GM12878 (cell line): ENCODE measurements around the gene PPP4R4.

Experiments
- ATF7 ChIP-seq: fragments of 450-650 bp; IDR thresholded peaks from 2 replicates; pipeline ENCODE4 v1.6.1; 2016; ENCODE audit warnings: low read depth, mild to moderate bottlenecking
- BHLHE40 ChIP-seq, 2 experiments: fragments of 450-650 bp in 1 of 2; IDR thresholded peaks; 2 replicates each; pipeline ENCODE4 v1.6.1; 2011 to 2017; ENCODE audit warnings: low read depth in 2 of 2, borderline replicate concordance in 1 of 2, improper control_type of control experiment in 1 of 2, low read length in 1 of 2, mild to moderate bottlenecking in 1 of 2
- CBX5 ChIP-seq: sonication (generic); IDR thresholded peaks from 2 replicates; pipeline ENCODE4 v1.6.1; 2016; ENCODE audit warnings: low read depth, moderate library complexity, mild to moderate bottlenecking, inconsistent platforms
- DPF2 ChIP-seq: fragments of 450-650 bp; IDR thresholded peaks from 2 replicates; pipeline ENCODE4 v1.6.1; 2017; ENCODE audit warnings: mild to moderate bottlenecking
- GATAD2B ChIP-seq: fragments of 450-650 bp; conservative IDR thresholded peaks from 2 replicates; pipeline ENCODE4 v1.6.1; 2017; ENCODE audit warnings: low read depth, mild to moderate bottlenecking, moderate library complexity
- MYC ChIP-seq: IDR thresholded peaks from 2 replicates; pipeline ENCODE4 v1.6.1; 2011; ENCODE audit warnings: mild to moderate bottlenecking, low read length, moderate library complexity, inconsistent platforms; ENCODE audit not compliant: insufficient read depth, insufficient replicate concordance, insufficient read length, severe bottlenecking
- NR2F1 ChIP-seq: fragments of 450-650 bp; conservative IDR thresholded peaks from 2 replicates; pipeline ENCODE4 v1.6.1; 2017; ENCODE audit warnings: mild to moderate bottlenecking
- POLR2A ChIP-seq: IDR thresholded peaks from 2 replicates; pipeline ENCODE4 v1.6.1; 2011; ENCODE audit warnings: low read depth, mild to moderate bottlenecking, low read length
- RAD51 ChIP-seq: fragments of 450-650 bp; IDR thresholded peaks from 2 replicates; pipeline ENCODE4 v1.6.1; 2016; ENCODE audit warnings: moderate library complexity, mild to moderate bottlenecking, inconsistent platforms
- SMAD5 ChIP-seq: IDR thresholded peaks from 2 replicates; pipeline ENCODE4 v1.6.1; 2016; ENCODE audit warnings: antibody characterized with exemption, low read depth
- SP1 ChIP-seq: IDR thresholded peaks from one replicate; pipeline ENCODE4 v1.6.1; 2011; ENCODE audit warnings: low read depth, low read length
- TAF1 ChIP-seq: IDR thresholded peaks from 2 replicates; pipeline ENCODE4 v1.6.1; 2011; ENCODE audit warnings: mild to moderate bottlenecking, low read depth, low read length, borderline replicate concordance

- TF ChIP-seq BHLHE40 (IDR thresholded peaks at IDR 0.05; ENCODE audit: borderline replicate concordance in 1 of 2, low read depth in 2 of 2, low read length in 1 of 2), result no peak
- no peak for TF ChIP-seq MYC
- TF ChIP-seq GATAD2B, result no peak
- no peak for TF ChIP-seq DPF2
- TF ChIP-seq ATF7, result no peak
- no peak for TF ChIP-seq POLR2A
- no peak for TF ChIP-seq CBX5
- no peak for TF ChIP-seq NR2F1
- no peak for TF ChIP-seq SP1
- TF ChIP-seq TAF1, result no peak
- no peak for TF ChIP-seq RAD51
- TF ChIP-seq SMAD5, result no peak
These were observed 111.0 kb downstream of the PPP4R4 start for GRCh38 chr14:94285158-94285557.
